Daoy (cell line): ENCODE measurements around the gene MUC15. TPM values are rescaled to one million over a fixed set of nuclear protein-coding genes. Genes with fewer than 3 reads are reported as not detected.

Source experiments
- DNase-seq: peaks from one replicate; pipeline ENCODE4 v3.0.0-alpha.2; 2015; ENCODE audit warnings: low read depth
- total RNA-seq: library from RNA; depleted of rRNA; stranded (reverse); fragments of >200 nt; shearing (Covaris generic); gene quantifications from 2 replicates; pipeline ENCODE4 v1.2.3, GENCODE V29; 2014

Gene MUC15
- total RNA-seq, 1 experiment from 2014 or later, result not detected

DNA sequence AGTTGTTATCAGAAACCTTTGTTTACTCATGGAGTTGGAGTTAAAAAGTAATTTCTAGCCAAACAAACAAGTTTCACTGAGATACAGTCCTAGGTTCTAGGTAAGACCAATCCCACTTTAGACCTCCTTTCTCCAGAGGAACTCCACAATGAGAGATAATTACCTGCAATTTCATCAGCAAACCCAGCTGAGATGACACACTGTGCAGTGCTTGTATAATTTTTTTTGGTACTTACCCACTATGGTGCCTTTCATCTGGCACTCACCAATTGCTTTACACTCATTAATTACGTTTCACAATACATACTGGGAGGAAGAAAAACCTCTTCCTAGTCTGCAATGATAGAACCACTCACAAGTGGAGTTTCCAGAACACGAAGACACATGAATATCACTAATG is 1.8 kb upstream of the MUC15 start:
- DNase-seq, result no peak

GRCh38 chr11:26572770-26573402 is 823 bp upstream of the MUC15 start:
- DNase-seq, result no peak

DNA sequence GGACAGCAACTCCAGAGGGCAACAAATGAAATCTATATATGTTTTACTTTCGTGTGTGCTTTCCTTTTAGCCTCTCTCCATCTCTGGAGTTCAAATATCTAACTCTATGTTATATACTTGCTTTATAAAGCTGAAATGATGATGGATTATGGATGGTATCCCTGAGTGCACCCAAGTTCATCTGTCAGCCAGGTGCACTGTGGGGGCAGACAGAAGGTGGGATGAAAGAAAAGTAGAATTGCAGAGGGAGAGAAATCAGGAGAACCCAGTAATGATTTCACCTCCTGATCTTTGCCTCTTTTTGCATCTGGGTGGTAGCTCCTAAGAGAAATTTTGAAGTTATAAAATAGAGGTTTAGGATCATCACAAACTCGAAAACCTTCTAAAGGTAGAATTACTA is 2.4 kb downstream of the MUC15 start:
- no peak for DNase-seq

DNA sequence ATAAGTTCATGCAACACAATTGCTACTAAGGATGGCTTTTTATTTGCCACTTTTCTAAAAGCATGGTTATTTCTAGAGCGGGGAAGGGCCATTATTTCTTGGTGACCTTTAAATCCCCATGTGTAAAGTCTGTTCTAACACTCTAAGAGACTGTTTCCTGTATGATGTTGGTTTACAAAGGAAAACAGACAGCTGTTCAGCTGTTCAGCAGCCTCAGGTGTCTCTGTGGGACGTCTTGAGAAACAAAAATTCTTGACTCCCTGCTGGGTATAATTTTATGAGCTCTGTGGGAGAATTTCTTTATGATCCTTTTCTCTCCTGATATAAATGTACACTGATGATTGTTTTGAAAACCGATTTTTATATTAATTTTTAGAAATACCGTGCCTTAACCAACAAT is 13.9 kb downstream of the MUC15 start:
- DNase-seq, result no peak

- no peak for DNase-seq
Measured at GRCh38 chr11:26557666-26558065, 14.4 kb downstream of the MUC15 start.

- no peak for DNase-seq
Measured at GRCh38 chr11:26556582-26556981, 15.5 kb downstream of the MUC15 start.

GRCh38 chr11:26554455-26554854 is 17.6 kb downstream of the MUC15 start:
- DNase-seq, result no peak

DNA sequence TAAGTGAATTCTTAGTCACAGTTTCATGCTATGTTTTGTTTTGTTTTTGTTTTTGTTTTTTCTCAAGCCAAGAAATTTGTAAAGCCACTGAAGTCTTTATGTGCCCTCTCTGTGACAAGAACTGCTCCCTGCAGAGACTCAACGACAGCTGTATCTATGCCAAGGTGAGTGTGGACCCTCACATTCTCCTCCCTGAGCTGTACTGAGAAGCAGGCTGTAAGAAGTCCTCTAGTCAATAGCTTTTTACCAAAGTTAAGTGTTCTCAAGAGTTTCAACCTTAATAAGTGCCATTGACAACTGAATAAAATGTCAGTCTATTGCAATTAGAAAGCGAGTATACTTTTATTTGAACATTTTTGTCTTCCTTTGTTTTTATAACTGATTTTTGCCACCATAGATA is 18.9 kb downstream of the MUC15 start:
- no peak for DNase-seq

- no peak for DNase-seq
Measured at GRCh38 chr11:26551186-26551801, 20.8 kb downstream of the MUC15 start.

DNA sequence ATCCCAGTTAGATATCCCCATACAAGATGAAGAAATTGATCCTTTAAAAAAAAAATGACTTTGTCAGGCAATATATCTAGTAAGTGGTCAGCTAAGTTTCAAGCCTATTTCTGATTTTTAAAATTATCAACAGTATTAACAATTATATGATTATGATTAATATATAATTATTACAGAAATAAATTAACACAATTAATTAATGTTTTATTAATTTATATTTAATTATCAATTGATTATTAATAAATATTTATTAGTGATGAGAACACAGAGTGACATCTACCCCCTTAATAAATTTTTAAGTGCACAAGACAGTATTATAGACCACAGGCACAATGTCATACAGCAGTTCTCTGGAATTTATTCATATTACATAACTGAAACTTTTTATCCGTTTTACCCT is 22.0 kb downstream of the MUC15 start:
- DNase-seq, result no peak

GRCh38 chr11:26549176-26549575 is 22.9 kb downstream of the MUC15 start:
- no peak for DNase-seq

- DNase-seq, result no peak
Measured at GRCh38 chr11:26541870-26542269, 30.2 kb downstream of the MUC15 start.

DNA sequence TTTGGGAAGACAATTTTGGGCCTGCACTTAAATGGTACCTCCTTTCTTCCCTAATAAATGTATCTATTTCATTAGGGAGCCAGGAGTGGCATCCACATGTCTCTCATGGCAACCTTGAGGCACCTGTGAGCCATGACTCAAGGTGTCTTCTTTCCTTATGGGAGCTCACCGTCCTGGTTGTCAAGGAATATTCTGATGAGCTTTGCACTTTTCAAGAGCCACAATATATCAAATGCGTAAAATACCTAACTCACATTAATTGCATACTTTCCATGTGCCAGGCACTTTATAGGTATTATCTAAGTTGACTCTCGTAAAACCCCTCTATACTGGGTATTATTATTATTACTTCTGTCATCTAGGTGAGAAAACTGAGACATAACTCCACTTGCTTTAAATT is 32.5 kb downstream of the MUC15 start:
- no peak for DNase-seq

DNA sequence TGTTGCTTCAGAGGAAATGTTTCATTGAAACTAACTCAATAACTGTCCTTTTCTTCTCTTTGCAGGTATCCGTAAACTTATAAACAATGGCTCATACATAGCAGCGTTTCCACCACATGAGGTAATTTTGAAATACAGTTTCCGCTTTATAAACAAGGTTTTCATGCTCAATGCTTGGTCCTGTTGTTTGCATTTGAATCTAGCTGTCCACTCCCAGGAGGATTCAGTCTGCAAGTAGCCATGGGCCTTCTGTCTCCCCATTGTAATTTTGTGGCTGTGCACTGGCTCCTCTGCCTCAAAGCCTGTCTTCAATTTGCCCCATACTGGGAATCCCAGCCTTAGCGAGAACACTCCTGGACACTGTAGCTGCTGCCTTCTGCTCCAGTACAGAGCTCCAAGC is 34.7 kb downstream of the MUC15 start:
- DNase-seq, result no peak

DNA sequence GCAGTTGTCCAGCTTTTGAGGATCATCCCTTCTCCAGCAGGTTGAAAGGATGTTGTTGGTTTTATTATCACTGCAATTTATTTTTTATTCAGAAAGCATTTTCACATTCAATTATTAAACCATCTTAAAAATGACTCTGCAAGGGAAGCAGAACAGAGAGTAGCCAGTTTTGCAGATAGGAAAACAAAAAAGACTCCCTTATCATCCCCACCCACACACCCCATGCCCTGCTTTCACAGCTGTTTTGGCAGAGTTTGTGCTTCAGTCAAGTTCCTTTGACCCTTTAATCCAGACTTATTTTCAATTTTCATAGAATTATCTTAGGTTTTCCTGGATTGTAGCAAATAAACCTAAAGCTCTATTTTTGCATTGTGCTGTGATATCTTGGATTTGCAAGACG is 44.4 kb downstream of the MUC15 start:
- DNase-seq, result no peak

GRCh38 chr11:26522912-26523610 is 49.0 kb downstream of the MUC15 start:
- DNase-seq, result peak; percentile 38

DNA sequence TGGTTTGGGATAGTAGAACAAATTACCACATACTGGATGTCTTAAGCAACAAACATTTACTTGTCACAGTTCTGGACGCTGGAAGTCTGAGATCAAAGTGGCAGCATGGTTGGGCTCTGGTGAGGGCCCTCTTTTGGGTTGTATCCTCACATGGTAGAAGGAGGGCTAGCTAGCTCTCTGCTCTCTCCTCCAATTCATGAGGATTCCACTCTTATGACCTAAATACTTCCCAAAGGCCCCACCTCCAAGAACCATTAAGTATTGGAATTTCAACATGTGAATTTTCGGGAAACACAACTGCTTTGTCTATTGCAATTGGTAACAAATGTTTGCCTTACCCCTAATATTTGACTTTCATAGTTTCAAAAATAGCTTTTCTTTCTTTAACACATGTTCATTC is 52.6 kb downstream of the MUC15 start:
- DNase-seq, result no peak

- no peak for DNase-seq
Measured at GRCh38 chr11:26512196-26512595, 59.9 kb downstream of the MUC15 start.

DNA sequence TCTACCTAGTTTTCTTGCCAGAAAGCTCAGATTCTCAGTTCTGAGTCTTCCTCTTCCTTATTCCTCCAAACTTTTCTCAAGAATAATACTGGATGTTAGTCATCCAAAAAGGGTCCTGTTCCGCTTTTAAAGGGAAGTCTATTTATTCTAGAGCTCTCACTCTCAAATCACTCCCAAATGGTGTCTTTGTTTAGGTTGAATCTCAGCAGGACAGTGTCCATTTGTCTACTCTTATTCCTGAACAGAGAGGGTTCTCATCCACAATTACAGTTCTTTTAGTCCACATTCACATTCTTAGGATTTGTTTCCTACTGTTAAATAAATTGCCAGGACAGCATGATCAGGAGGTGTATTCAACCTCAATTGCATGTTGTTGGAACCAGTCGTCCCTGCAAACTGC is 61.3 kb downstream of the MUC15 start:
- DNase-seq, result no peak

- no peak for DNase-seq
Measured at GRCh38 chr11:26510164-26510563, 61.9 kb downstream of the MUC15 start.
